ENCODE data around the gene CCT6A.

- no peak for TF ChIP-seq EZH2 (IDR thresholded peaks at IDR 0.05; ENCODE audit: borderline replicate concordance, low read length)
- TF ChIP-seq CTCF (IDR thresholded peaks at IDR 0.05; ENCODE audit: low read length): no peak
Observed at GRCh38 chr7:56026538-56026937, 25.0 kb upstream of the CCT6A start.
